HG02759 (cell line): ENCODE data around the gene APBA3.

Source experiments
- ATAC-seq: cut with Tn5 transposase; IDR thresholded peaks from one replicate; pipeline ENCODE4 v1.9.1; 2021; ENCODE audit warnings: mild to moderate bottlenecking, moderate library complexity; ENCODE audit not compliant: unreplicated experiment

The APBA3 gene

DNA sequence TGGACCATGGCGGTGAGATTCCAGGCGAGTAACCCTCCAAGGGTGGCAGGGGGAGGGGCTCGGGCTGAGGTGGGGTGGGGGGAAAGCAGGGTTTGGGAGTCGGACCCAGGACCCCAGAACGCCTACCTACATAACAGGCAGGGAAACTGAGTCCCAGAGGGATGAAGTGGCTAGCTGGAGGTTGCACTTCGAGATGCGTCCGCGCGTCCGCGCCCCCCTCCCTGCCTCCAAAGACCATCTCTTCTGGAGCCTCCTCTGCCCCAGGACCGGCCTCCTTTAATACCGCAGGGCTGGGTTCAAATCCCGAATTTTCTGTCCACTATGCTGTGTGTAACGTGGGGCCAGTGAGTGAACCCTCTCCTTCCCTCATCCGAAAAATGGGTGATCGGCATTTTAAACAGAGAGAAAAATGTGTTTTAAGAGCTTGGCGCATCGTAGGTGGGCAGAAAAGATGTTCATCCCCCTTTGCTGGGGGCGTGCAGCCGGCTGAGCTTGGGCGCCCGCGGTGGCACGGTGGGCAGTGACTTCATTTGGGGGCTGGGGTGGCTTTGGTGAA is 39.5 kb downstream of the APBA3 start:
- no peak for ATAC-seq

DNA sequence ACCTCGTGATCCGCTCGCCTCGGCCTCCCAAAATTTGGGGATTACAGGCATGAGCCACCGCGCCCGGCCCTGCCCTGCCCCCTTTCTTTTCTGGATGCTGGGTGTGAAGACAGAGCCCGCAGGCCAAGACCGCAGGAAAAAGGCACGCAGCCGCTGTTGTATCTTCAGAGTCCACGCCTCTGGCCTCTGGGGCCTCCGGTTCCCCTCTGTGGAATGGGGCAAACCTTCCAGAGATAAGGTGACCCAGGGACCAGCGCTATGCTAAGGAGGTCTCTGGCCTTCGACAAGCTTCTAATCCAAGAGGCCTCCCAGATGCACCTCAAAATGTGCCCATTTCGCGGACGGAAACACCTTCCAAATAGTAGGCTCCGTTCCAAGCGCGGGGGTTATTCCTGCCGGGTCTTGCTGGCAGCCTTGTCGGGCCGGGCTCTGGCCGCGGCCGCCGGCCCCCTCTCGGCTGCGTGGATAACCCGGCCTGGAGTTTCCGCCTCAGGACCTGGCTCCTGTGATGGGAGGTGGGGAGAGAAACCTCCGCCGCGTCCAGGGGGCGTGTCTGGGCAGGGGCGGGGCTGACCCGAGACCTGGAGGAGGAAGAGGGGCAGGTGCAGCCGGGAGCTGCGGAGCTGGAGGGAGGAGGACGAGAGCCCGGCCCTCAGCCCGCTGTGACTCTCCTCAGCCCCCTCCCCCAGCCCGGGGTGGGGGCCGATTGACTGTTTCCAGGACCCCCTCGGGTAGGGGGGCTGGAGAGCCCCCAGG is 40.2 kb downstream of the APBA3 start:
- ATAC-seq, result no peak

DNA sequence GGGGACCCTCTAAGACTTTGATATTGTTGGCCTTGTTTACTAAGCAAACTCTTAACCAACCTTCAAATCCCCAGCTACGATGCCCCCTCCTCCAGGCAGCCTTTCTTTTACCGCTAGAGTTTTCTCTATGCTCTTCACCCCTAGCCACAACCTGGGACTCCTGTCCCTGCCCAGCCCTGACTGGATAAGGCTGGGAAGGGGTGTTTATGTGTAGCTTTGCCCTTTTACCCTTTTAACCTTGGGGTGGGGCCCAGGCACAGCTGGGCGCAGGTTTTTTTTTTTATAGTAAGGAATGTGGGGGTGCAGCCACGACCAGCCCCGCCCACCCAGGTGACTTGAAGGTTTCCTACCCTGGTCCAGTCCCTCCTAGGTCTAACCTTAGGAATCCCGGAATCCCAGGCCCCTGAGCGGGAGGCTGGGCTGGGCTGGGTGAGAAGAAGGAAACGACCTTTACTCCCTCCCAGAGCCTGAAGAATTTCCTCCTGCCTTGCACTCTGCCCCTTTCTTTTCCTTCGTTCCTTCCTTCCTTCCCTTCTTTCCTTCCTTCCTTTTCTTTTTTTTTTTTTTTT is 41.1 kb downstream of the APBA3 start:
- ATAC-seq, result no peak

DNA sequence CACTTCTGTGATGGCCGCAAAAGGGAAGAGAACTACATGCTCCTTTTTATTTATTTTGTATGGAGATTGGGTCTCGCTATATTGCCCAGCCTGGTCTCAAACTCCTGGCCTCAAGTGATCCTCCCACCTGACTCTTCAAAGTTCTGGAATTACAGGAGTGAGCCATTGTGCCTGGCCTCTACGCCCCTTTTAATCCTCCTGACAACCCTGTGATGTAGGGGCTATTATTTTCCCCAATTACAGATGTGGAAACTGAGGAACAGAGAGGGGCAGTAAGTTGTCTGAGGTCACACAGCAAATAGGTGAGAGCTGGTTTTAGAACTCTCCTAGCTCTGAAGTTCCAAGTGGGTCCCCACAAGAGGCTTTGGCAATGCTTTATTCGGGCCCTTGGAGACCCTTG is 41.6 kb downstream of the APBA3 start:
- ATAC-seq, result no peak

DNA sequence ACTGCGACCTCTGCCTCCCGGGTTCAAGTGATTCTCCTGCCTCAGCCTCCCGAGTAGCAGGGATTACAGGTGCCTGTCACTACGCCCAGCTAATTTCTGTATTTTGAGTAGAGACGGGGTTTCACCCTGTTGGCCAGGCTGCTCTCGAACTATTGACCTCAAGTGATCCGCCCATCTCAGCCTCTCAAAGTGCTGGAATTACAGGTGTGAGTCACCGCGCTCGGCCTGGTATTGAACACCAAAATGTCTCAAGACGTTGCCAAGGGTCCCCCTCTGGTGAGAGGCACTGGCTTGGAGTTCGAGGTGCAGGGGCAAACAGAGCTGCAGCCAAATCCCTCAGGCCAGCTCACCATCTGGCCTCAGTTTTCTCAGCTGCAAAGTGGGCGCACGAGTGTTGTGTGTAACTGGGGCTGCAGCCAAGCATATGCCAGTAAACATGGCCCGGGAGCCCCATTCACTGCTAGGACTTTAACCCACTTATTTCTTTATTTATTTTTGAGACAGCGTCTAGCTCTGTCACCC is 45.3 kb downstream of the APBA3 start:
- ATAC-seq, result no peak

DNA sequence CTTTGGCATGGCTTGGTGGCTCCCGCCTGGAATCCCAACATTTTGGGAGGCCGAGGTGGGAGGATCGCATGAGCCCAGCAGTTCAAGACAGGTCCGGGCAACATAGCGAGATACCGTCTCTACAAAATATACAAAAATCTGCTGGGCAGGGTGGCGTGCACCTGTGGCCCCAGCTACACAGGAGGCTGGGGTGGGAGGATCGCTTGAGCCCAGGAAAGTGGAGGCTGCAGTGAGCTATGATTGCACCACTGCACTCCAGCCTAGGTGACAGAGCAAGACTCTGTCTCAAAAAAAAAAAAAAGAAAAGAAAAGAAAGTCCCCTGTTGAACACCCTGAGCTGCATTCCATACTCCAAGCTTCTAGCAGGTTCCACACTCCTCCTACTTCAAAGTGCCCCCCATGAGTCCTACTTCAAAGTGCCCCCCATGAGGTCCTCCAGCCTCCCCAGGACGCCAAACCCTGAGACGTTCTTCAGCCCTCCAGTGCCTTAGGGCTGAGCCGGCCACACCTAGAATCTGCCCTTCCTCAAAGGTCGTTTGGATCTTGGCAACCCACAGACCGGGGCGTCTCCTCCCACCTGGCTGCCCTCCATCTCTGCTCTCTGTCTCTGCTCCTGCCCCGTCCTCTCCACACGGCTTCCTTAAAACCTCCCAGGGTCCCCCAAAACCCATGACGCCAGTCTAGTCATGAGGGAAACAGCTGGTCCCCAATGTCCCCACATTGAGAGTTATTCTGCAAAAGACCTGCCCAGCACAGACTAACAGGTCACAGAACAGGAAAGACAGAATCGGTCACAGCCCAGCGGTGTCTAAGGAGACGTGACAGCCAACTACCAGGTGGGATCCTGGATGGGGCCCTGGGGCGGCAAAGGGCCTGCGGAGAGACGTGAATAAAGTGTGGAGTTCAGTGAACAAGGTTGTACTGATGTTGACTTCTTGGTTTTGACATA is 48.6 kb downstream of the APBA3 start:
- ATAC-seq, result no peak

DNA sequence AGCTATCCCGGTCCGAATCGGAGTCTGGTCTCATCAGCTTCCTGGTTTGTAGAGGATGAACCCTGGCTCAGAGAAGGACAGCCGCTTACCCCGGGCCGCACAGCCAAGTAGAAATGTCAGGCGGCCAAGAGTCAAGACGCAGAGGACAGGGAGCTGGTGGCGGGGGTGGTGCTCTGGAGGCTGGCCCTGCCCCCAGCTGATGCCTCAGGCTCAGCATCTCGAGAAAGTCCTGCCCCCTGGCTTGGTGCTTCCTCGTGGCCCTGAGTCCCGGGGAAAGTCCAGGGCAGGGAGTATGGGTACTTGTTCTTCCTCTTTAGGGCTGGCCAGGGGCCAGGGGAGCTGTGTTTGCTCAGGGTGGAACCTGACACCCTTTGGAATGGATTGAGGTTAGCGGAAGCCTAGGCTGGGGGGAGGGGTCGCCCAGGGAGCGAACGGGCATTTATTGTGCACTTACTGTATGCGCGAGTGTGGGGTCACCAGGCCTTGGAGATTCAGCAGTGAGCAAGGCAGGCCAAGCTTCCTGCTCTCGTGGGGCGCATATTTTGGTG is 51.2 kb downstream of the APBA3 start:
- no peak for ATAC-seq

DNA sequence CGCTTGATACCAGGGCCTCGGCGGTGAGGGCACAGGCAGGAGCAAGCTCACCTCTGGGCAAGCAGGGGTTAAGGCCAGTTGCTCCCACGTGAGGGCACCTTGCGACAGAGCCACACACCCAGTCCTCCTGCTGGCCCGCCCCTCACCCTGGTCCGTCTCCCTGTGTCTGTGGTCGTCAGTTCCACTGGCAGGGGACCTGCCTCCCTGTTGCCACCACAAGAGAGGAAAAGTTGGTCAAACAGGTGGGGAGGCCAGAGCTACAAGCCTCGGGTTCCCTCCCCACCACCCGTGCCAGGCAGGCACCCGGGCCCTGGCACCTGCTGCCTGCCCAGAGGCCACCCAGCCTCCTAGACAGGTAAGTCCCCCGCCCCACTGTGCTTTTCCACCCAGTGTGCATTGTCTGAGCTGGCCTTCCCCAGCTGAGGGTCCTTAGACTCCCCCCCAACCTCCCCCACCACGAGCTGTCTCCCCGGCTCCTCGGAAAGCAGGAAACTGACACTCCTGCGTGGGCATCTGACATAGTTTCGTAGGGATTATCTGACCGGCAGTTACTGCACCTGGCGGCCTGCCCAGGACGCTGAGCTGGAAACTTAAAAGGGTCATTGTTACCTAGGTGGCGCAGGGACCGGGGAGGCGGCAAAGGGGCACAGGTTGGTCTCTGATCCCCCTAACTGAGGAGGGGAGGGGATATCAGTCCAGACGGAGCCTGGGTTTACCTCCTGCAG is 53.1 kb downstream of the APBA3 start, which contains the start of gene TJP3:
Gene TJP3 (plus strand): TSS at position 178 of the 725 bp plus-strand sequence. CDS start 20,049 bp downstream, outside the sequence.
- ATAC-seq, result no peak

DNA sequence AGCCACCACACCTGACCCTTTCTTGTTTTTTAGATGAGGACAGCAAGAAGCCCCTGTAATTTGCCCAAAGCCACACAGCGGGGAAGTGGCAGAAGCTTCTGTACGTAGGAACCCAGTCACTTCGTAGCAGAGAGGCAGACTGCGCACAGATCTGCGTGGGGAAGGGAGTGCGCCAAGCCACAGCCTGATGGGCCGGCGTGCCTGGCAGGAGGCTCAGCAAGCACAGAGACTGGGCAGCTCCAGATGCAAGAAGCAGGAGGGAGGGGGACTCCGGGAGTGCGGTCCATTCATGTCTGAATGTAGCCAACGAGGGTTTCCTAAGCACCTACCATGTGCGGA is 53.7 kb downstream of the APBA3 start:
- ATAC-seq, result no peak

DNA sequence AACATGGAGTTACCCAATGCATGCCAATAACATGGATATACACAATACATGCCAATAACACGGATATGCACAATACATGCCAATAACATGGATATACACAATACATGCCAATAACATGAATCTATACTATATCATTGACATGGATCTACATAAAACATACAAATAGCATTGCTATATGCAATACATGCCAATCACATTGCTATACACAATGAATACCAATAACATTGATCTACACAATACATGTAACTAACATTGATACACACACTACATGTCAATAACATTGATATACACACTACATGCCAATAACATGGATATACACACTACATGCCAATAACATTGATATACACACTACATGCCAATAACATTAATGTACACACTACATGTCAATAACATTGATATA is 60.3 kb downstream of the APBA3 start:
- ATAC-seq, result no peak
